Suprapubic skin (tissue), 4 donors: ENCODE measurements around the gene AFF2. TPM values are rescaled to one million over a fixed set of nuclear protein-coding genes. Genes with fewer than 3 reads are reported as not detected.
"Not testable (repeated sequence)": the region's sequence is repeated elsewhere in the genome, so short reads cannot be mapped to it uniquely, and the experiment has no call there.

Experiments used
- DNase-seq, 2 donors: peaks; one replicate each; pipeline ENCODE4 v3.0.0-alpha.2; 2019; ENCODE audit warnings: low spot score in 2 of 2
- H3K27ac ChIP-seq: fragments of 200-600 bp; sonication (generic); one replicate; pipeline ENCODE4 v1.5.1; 2019
- H3K27me3 ChIP-seq: fragments of 200-600 bp; sonication (generic); one replicate; pipeline ENCODE4 v1.5.1; 2019
- H3K36me3 ChIP-seq: fragments of 200-600 bp; sonication (generic); one replicate; pipeline ENCODE4 v1.5.1; 2019
- H3K4me1 ChIP-seq: fragments of 200-600 bp; sonication (generic); one replicate; pipeline ENCODE4 v1.5.1; 2019
- H3K4me3 ChIP-seq: fragments of 200-600 bp; sonication (generic); one replicate; pipeline ENCODE4 v1.5.1; 2019; ENCODE audit warnings: mild to moderate bottlenecking
- H3K9me3 ChIP-seq: fragments of 200-600 bp; sonication (generic); one replicate; pipeline ENCODE4 v1.5.1; 2019
- CTCF ChIP-seq, 2 donors: fragments of 200-600 bp in 1 of 2; fragments of 450-650 bp in 1 of 2; sonication (generic) in 1 of 2; IDR thresholded peaks; one replicate each; pipeline ENCODE4 v1.5.1; 2016 to 2019; ENCODE audit warnings: antibody characterized with exemption in 2 of 2, mild to moderate bottlenecking in 1 of 2, moderate library complexity in 1 of 2
- EP300 ChIP-seq: sonication (generic); formaldehyde crosslinking; IDR thresholded peaks from one replicate; pipeline ENCODE4 v1.6.1; 2017; ENCODE audit warnings: antibody characterized with exemption
- POLR2A ChIP-seq, 2 donors: fragments of 450-650 bp; IDR thresholded peaks; one replicate each; pipeline ENCODE4 v1.6.1; 2017; ENCODE audit warnings: antibody characterized with exemption in 2 of 2, mild to moderate bottlenecking in 2 of 2, moderate library complexity in 2 of 2
- POLR2AphosphoS5 ChIP-seq, 3 donors: sonication (generic); formaldehyde crosslinking; IDR thresholded peaks; one replicate each; pipeline ENCODE4 v1.6.1; 2017; ENCODE audit warnings: antibody characterized with exemption in 3 of 3
- WGBS: methylation state at CpG from one replicate; pipeline ENCODE4 v1.1.5; 2018; 5-methylcytosine and 5-hydroxymethylcytosine counted together
- total RNA-seq, 4 donors: library from RNA; depleted of rRNA; stranded (reverse); fragments of >200 nt; gene quantifications; one replicate each; pipeline ENCODE4 v1.1.0, GENCODE V29; 2016

AFF2 gene
- total RNA-seq, 4 donors from 2014 or later, result 0.72 to 3.0 (median 1.6) TPM

GRCh38 chrX:148902581-148902980 lies 402.2 kb downstream of the AFF2 start:
- H3K27ac ChIP-seq, result no peak overlapping the region
- no peaks in the 10 kb centered on the region for H3K36me3 ChIP-seq
- DNase-seq, result no peak
- no peaks in the 10 kb centered on the region for H3K4me1 ChIP-seq
- no peak for TF ChIP-seq EP300
- no peak for TF ChIP-seq POLR2A (IDR thresholded peaks at IDR 0.05)
- TF ChIP-seq POLR2AphosphoS5 (IDR thresholded peaks at IDR 0.05), result no peak
- TF ChIP-seq CTCF (IDR thresholded peaks at IDR 0.05), result no peak
- no peaks in the 10 kb centered on the region for H3K9me3 ChIP-seq
- H3K27me3 ChIP-seq, result no peaks in the 10 kb centered on the region
- H3K4me3 ChIP-seq, result no peak overlapping the region

GRCh38 chrX:148903176-148903575 lies 402.8 kb downstream of the AFF2 start:
- TF ChIP-seq EP300 (no peak), CTCF (IDR thresholded peaks at IDR 0.05) (no peak), POLR2A (IDR thresholded peaks at IDR 0.05) (no peak), POLR2AphosphoS5 (IDR thresholded peaks at IDR 0.05) (no peak)
- H3K27ac ChIP-seq, result no peak overlapping the region
- DNase-seq, result no peak
- H3K9me3 ChIP-seq, result no peaks in the 10 kb centered on the region
- no peaks in the 10 kb centered on the region for H3K27me3 ChIP-seq
- no peaks in the 10 kb centered on the region for H3K4me1 ChIP-seq
- 68% methylated on average over 3 of the region's 3 CpGs for WGBS
- H3K36me3 ChIP-seq, result no peaks in the 10 kb centered on the region
- H3K4me3 ChIP-seq, result no peak overlapping the region

- Histone ChIP-seq H3K27me3 (no peaks in the 10 kb centered on the region), H3K4me1 (no peaks in the 10 kb centered on the region), H3K9me3 (no peaks in the 10 kb centered on the region), H3K36me3 (no peaks in the 10 kb centered on the region), H3K4me3 (no peak overlapping the region), H3K27ac (no peak overlapping the region)
- no peak for DNase-seq
- 36% methylated on average over 3 of the region's 3 CpGs for WGBS
- no peak for TF ChIP-seq POLR2AphosphoS5 (IDR thresholded peaks at IDR 0.05)
- no peak for TF ChIP-seq CTCF (IDR thresholded peaks at IDR 0.05)
- TF ChIP-seq POLR2A (IDR thresholded peaks at IDR 0.05), result no peak
- TF ChIP-seq EP300, result no peak
These were observed 404.1 kb downstream of the AFF2 start for GRCh38 chrX:148904421-148905111.

- Histone ChIP-seq H3K27ac (no peak overlapping the region), H3K4me1 (no peaks in the 10 kb centered on the region), H3K36me3 (no peaks in the 10 kb centered on the region), H3K4me3 (no peak overlapping the region), H3K27me3 (no peaks in the 10 kb centered on the region), H3K9me3 (no peaks in the 10 kb centered on the region)
- no peak for DNase-seq
- 63% methylated on average over 5 of the region's 5 CpGs for WGBS
- TF ChIP-seq POLR2AphosphoS5 (IDR thresholded peaks at IDR 0.05), result no peak
- TF ChIP-seq CTCF (IDR thresholded peaks at IDR 0.05), result no peak
- TF ChIP-seq POLR2A (IDR thresholded peaks at IDR 0.05), result no peak
- TF ChIP-seq EP300, result no peak
These were observed 405.0 kb downstream of the AFF2 start for GRCh38 chrX:148905400-148905799.

GRCh38 chrX:148906628-148907027 lies 406.2 kb downstream of the AFF2 start:
- H3K27ac ChIP-seq, H3K4me3 ChIP-seq, H3K27me3 ChIP-seq, H3K9me3 ChIP-seq, DNase-seq, H3K4me1 ChIP-seq, H3K36me3 ChIP-seq: not testable (repeated sequence)
- 91% methylated on average over 9 of the region's 11 CpGs for whole genome bisulfite sequencing

GRCh38 chrX:148909758-148910157 lies 409.3 kb downstream of the AFF2 start:
- DNase-seq, result no peak
- Histone ChIP-seq H3K27ac (no peak overlapping the region), H3K27me3 (no peaks in the 10 kb centered on the region), H3K36me3 (no peaks in the 10 kb centered on the region), H3K9me3 (no peaks in the 10 kb centered on the region), H3K4me1 (no peaks in the 10 kb centered on the region), H3K4me3 (no peak overlapping the region)
- TF ChIP-seq CTCF (IDR thresholded peaks at IDR 0.05) (no peak), POLR2A (IDR thresholded peaks at IDR 0.05) (no peak), POLR2AphosphoS5 (IDR thresholded peaks at IDR 0.05) (no peak), EP300 (no peak)
